GM19043 (cell line): ENCODE results near the gene INSM1.

Experiments
- ATAC-seq: cut with Tn5 transposase; IDR thresholded peaks from one replicate; pipeline ENCODE4 v1.9.1; 2021; ENCODE audit warnings: low read depth; ENCODE audit not compliant: unreplicated experiment

INSM1 gene

DNA sequence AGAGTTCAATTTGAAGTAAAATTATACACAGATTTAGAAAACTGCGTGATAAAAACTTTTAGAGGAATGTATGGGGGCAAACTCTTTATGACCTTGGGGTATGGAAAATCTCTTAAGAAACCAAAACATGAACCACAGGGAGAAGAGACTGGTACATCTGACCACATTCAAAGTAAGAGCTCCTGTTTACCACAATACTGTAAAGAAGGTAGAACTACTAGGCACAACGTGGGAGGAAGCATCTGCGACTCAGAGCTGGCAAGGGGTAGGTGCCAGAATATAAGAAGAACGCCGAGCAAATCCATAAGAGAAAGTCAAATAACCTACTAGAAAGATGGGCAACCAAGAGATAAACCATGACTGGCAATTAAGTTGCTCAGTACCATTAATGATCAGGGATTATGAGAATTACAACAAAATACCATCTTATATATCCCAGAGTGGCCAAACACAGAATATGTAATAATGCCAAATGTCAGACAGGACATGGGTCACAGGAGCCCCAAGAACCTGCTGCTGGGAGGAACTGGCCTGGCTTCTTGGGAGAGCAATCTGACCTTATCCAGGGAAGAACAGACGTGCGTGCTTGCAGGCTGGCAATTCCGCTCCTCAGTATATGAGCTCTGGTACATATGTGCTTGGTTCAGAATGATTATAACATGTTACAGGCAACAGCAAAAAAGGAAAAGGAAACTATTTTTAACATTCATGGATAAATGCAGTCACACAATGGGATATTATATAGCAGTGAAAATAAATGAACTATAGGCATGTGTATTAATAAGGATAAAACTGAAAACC, 50.2 kb downstream of the INSM1 start:
- ATAC-seq = no peak
